T follicular helper cell (primary cell): ENCODE measurements around the gene PLS3.
"Not testable (repeated sequence)": the region's sequence is repeated elsewhere in the genome, so short reads cannot be mapped to it uniquely, and the experiment has no call there.

Source experiments
- DNase-seq: peaks from one replicate; pipeline ENCODE4 v3.0.0-alpha.2; 2020; ENCODE audit warnings: low read depth
- total RNA-seq, 2 experiments: gene quantifications; one replicate each; lab custom pipeline; 2026; lab: John Stamatoyannopoulos, UW

Gene PLS3
- 2.6 to 3.1 reads per million in 2 experiments for total RNA-seq

DNA sequence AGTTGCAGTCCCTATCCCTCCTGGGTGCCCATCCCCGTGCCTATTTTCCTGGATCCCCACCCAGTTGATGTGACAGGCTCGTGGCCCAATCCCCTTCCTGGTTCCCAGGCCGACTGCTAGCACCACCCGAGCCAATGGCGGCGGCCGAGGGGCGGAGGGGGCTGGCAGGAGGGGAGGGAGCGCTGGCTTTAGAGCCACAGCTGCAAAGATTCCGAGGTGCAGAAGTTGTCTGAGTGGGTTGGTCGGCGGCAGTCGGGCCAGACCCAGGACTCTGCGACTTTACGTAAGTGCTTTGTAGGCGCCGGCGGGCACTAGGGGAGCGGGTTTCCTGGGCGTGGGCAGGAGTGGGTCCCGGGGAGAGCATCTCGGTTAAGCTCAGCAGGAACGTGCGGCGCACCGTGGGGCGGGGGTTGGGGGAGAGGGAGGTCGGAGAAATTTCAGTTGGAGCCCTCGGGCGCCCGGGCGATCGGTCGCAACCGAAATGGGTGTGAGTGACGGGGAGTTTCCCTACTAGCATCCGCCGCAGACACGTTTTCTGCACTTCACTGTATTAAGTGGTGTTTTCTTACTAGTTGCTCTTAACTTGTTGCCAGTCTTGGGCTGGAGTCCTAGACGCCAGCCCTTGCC is at the start of gene PLS3:
Gene PLS3, plus strand, starts transcription at position 197 of the 627 bp plus-strand sequence. CDS start 49,077 bp downstream, outside the sequence.
- no peak for DNase-seq

DNA sequence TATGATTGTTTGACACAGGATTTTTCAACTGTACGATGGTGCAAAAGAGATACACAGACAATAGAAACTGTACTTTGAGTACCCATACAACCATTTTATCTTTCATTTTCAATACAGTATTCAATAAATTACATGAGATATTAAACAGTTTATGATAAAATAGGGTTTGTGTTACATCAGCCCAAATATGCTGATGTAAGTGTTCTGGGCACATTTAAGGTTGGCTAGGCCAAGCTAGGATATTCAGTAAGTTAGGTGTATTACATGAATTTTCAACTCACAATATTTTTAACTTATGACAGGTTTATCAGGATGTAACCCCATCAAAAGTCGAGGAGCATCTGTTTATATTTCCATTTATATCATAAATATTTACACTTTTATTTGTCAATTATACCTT is 42.9 kb upstream of the PLS3 start:
- DNase-seq = no peak

GRCh38 chrX:115521741-115522140 is 39.2 kb upstream of the PLS3 start:
- DNase-seq = no peak

DNA sequence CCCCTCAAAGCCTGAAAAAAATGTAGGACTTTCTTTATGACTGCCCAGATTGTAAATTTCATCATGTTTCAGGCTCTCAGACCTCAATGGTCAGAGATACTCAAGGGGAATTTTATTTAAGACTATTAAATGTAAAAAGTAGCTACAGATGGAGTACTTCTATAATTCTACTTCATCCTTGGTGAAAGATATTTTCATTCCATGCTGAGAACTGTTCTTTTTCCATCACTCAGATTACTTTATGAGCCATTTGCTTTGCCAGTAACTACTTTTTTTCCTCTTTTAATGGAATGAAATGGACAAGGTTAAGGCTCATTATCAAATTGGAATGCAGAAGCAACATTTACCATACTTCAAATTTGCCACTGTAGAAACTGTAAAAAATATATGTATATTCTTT is 38.0 kb upstream of the PLS3 start:
- no peak for DNase-seq

DNA sequence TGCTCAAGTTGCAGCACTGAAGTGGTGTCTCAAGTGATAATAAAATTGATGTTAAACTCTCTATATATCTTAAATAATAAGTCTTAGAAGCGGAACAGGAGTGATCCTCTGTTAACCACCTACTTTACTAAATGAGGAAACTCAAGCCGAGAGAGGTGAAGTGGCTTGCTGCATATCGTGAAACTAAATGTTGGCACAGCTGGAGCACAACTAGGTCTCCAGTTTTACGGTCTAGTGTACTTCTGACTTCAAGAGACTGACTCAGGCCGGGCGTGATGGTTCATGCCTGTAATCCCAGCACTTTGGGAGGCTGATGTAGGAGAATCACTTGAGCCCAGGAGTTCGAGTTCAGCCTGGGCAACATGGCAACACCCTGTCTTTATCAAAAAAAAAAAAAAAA is 35.5 kb upstream of the PLS3 start:
- DNase-seq = no peak

- no peak for DNase-seq
Observed at GRCh38 chrX:115531818-115532403, 29.1 kb upstream of the PLS3 start.

GRCh38 chrX:115533485-115533884 is 27.5 kb upstream of the PLS3 start:
- no peak for DNase-seq

DNA sequence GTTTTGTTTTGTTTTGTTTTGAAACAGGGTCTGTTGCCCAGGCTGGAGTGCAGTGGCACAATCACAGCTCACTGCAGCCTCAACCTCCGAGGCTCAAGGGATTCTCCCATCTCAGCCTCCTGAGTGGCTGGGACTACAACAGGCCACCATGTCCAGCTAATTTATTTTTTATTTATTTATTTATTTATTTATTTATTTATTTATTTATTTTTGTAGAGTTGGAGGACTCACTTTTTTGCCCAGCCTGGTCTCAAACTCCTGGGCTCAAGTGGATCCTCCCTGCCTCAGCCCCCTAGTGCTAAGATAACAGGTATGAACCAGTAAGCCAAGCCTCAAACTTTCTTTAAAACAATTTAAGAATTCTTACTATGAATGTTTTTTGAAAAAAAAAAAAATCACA is 26.6 kb upstream of the PLS3 start:
- DNase-seq = no peak

GRCh38 chrX:115535421-115535820 is 25.6 kb upstream of the PLS3 start:
- DNase-seq = no peak

DNA sequence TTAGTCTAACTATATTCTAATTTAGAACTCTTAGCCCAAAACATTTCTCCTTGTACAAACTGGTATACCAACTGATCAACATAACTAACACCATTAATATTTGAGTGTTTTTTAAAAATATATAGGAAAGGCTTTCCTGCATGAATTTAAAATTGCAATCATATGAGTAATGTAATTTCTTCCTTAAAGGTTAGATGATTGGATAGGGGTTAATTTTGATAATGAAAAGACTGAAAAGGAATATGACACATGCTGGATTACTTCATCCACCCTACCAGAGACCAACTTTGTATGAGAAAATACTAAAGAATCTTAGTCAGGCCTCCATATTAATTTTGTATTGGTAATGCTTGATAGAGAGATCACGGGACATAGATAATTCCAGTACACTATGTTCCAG is 25.1 kb upstream of the PLS3 start:
- DNase-seq = no peak

GRCh38 chrX:115539841-115540240 is 21.1 kb upstream of the PLS3 start:
- DNase-seq = no peak

DNA sequence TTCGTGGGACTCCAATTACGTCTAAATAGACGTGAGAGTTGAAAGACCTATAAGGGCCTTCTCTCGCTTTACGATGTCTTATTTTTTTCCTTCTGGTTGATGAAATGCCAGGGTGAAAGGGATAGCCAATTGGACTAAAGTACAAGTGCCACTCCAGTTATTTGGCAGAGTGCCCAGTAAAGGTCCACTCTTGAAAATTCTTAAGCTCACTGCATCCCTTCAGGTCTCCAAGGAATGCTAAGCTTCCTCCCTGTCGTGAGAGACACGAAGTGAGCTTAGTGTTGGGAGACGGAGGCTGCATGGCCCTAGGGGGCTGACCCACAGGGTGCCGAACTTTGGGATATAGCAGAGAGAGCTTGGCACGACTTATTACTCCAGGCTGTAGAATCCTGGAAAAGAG is 19.9 kb upstream of the PLS3 start:
- not testable (repeated sequence) for DNase-seq

DNA sequence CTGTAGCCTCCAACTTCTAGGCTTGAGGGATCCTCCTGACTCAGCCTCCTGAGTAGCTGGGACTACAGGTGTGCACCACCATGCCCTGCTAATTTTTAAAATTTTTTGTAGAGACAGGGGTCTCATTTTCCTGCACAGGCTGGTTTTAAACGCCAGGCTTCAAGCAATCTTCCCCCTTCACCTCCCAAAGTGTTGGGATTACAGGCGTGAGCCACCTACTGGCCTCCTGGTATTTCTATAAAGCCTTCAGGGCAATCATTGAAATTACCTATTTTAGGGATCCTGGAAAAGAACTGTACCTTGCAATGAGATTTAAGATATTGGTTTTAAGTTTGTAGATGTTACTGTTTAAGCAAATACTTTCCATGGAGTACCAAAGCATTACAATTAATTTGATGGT is 13.5 kb upstream of the PLS3 start:
- DNase-seq = no peak

DNA sequence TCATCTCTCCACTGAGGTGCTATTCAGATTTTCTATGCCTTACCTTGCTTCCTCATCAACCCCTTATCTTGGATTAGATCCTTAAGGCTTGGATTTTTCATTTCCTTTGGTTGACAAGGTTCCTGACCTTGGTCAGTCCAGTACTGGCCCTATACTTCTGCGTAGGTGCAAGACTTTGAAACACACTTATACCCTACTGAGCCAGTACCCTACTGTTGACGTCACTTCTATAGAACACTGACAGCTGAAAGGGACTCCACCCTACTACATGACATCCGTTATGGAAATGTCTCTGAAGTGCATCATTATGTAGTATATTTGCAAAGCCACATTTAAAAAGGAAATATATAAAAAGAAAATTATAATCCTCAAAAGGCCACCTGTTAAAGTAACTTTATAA is 12.0 kb upstream of the PLS3 start:
- DNase-seq = no peak

GRCh38 chrX:115553171-115553570 is 7.8 kb upstream of the PLS3 start:
- DNase-seq = no peak

DNA sequence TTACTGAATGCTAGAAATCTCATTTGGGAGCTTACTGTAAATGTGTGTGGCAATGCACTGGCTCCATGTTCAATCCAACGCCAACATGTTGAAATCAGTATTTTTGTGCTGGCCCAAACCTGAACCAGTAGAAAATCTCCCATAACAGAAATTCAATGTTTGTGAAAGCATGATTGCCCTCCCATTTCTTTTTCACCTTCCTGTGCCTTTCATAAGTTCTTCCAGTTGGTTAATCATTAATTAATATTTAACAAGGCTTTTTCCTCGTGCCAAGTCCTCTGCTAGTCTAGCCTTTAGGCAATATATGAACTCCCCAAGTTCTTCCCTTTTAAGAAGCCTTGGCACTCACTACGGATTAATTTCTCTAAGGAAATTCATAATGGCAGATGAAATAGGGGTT is 1.3 kb upstream of the PLS3 start:
- no peak for DNase-seq

DNA sequence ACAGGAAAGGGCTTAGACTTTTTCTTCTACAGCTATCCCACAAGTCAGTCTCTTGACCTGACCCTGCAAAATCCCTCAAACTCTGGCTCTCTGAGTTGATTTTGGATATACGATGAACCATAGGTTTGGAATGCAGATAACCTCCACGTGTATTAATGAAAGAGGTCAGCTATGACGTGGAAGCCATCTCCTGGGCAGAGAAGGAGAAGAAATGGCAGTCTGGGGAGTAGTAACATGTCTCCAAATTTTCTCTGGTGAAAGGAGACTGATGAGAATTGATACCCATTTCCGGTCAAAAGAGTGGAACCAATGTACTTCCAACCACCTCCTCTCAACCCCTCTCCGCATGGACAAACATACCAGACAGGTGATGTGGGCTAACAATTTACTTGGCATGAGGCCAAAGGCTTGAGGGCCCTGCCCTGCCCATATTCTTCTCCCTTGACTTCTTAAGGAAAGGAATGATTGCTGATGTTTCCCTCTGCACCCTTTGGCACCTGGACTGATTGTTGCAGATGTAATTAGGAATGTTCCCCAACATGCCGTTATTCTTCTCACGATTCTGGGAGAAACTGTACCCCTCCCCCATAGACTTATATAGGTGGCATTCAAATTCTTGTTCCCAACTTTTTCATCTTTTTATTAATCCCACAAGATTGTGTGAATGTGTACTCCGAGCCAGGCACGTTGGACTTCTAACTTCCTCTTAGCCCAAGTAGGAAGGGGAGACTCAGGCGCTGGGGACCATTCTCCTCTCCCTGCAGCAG is 580 bp upstream of the PLS3 start:
- DNase-seq = no peak

- no peak for DNase-seq
Observed at GRCh38 chrX:115561605-115562479, 868 bp downstream of the PLS3 start.

GRCh38 chrX:115562480-115562847 is 1.5 kb downstream of the PLS3 start:
- DNase-seq = no peak

DNA sequence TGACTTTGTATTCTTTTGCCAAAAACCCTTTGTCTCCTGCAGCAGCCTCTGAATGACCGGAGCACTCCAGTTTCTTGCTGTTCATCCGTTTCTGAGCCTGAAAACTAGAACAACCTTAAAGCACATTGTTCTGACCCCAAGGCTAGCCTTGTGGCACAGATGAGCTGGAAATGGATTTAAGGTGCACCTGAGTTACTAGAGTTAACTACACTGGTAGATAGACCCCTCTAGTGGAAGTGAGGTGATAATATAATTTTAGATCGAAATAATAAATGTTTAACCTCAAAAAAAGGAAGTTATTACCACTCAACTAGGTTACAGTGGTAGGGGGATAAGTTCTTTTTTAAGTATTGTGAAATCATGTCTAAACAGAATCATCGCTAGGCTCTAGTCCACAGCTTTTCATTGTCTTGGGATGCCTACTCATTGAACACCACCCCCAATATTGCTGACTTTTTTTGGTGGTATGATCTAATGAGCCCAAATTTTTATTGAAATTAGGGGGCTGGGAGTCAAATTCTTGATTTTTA is 2.7 kb downstream of the PLS3 start:
- no peak for DNase-seq

DNA sequence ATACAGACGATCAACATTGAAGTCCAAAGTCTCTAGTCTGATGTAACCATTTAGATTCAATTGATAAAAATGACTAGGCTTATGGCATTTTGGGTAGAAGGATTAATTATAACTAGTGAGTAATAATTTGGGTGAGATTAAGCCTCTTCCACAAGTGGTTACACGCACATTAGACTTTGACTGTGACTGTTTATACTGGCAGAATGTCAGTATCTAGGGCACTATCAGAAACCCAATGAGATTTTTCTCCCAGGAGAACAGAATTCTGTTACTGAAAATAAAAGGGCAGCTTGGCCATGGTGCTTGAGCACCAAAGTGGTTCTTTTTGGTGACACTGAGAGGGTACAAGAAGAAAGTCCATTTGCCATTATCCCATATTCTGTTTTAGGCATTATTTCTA is 3.3 kb downstream of the PLS3 start:
- DNase-seq = no peak

GRCh38 chrX:115565888-115566287 is 4.9 kb downstream of the PLS3 start:
- DNase-seq = no peak
